Measurements from ENCODE around the gene ARL3. TPM values are rescaled to one million over a fixed set of nuclear protein-coding genes. Genes with fewer than 3 reads are reported as not detected.

The ARL3 gene
- polyA plus RNA-seq, 1 experiment = 8.1 TPM

DNA sequence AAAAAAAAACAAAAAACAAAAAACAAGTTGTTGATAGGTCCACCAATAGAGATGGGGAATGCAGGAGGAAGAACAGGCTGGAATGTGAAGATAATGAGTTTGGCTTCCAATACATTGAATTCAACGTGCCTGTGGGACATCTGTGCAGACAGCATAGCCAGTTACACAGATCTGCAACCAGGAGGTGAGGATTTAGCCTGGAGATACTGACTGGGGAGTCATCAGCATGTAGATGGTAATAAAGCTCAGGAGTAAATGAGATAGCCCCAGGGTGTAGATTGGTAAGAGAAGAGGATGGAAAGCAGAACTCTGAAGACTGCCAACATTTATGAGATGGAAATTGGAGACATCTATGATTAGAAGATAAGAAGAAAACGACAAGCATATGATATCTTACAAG is 74.7 kb downstream of the ARL3 start:
- POLR2A ChIA-PET = no interaction called here

DNA sequence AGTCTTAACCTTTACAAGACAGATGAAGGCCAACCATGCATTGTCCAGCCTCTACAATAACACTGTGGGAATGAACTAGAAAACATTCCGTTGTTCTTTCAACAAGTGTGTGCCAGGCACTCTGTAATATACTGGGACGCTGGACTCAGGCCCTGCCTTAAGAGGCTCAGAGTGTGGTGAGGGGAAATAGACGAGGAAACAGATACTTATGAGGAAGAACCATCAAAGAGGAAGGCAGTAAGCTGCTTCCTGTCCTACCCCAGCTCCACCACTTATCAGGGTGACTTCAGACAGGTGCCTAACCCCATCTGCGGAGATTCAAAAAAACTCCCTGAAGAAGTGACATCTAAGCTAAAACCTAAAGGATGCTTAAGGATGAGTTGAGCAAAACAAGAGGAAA is 78.8 kb downstream of the ARL3 start:
- DNase-seq (ENCODE audit: low read depth) = no peak
- ChIA-PET CTCF (interaction anchor here (1.0 kb wide), 1 partner anchor 52 kb away, joined by 3 read pairs; no protein-coding TSS in a partner anchor), POLR2A (no interaction called here)
- Histone ChIP-seq H3K36me3 (ENCODE audit: control insufficient read depth, insufficient read depth, low read length) (peaks cover 2% of the 10 kb centered on the region; the same call in 1 of the 2 replicates), H3K4me3 (ENCODE audit: low read depth, low read length) (no peak overlapping the region), H3K27me3 (ENCODE audit: control insufficient read depth, insufficient read depth, low read length) (no peaks in the 10 kb centered on the region)
- TF ChIP-seq, protein P1, sequence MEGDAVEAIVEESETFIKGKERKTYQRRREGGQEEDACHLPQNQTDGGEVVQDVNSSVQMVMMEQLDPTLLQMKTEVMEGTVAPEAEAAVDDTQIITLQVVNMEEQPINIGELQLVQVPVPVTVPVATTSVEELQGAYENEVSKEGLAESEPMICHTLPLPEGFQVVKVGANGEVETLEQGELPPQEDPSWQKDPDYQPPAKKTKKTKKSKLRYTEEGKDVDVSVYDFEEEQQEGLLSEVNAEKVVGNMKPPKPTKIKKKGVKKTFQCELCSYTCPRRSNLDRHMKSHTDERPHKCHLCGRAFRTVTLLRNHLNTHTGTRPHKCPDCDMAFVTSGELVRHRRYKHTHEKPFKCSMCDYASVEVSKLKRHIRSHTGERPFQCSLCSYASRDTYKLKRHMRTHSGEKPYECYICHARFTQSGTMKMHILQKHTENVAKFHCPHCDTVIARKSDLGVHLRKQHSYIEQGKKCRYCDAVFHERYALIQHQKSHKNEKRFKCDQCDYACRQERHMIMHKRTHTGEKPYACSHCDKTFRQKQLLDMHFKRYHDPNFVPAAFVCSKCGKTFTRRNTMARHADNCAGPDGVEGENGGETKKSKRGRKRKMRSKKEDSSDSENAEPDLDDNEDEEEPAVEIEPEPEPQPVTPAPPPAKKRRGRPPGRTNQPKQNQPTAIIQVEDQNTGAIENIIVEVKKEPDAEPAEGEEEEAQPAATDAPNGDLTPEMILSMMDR (IDR thresholded peaks at IDR 0.05; ENCODE audit: insufficient read depth, low read depth, low read length) = no peak

More for the DNA sequence above, 74.7 kb downstream of the ARL3 start:
- DNase-seq (ENCODE audit: low read depth) = no peak
- CTCF ChIA-PET = interaction anchor here (1.0 kb wide), 1 partner anchor 115 kb away, joined by 3 read pairs; no protein-coding TSS in a partner anchor
- TF ChIP-seq, protein P1 (IDR thresholded peaks at IDR 0.05; ENCODE audit: insufficient read depth, low read depth, low read length) = no peak
- Histone ChIP-seq H3K36me3 (ENCODE audit: control insufficient read depth, insufficient read depth, low read length) (no peaks in the 10 kb centered on the region), H3K4me3 (ENCODE audit: low read depth, low read length) (no peak overlapping the region), H3K27me3 (ENCODE audit: control insufficient read depth, insufficient read depth, low read length) (no peaks in the 10 kb centered on the region)

DNA sequence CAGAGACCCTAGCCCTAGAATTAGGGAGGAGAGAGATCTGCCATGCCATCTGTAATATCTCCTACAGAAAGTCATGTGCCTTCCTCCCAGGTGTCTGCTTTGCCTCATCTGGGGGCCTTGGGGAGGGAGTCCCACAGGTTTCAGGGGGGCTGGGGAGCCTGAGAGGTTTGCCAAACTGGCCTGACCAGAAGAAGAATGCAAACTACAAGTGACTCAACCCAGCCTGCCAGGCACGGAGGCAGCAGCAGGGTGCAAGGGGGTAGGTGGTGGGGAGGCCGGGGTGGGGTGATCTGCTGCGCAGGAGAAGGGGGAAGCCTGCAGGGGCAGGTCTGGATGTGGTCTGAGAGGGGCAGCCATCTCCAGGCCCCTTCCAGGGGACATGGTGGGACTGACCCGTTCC is 79.5 kb downstream of the ARL3 start:
- POLR2A ChIA-PET = no interaction called here

DNA sequence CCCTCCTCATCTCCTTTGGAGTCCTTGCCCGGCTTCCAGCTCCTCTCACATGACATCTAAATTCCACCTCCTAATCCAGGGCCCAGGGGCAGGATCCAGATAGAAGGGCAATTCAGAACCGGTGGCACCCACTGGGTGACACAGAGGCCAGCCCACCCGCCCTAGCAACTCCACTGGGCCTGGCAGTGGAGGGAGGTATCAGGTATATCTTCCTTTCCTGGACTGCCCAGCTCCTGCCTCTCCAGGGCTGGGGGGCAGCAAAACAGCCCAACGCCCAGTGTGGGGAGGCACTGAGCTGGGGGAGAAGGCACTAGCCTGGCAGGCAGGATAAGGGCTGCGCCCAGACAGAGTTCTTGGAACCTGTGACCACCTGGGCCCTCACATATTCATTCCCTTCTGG is 80.3 kb downstream of the ARL3 start:
- TF ChIP-seq, protein P1 (IDR thresholded peaks at IDR 0.05; ENCODE audit: insufficient read depth, low read depth, low read length) = no peak
- CTCF ChIA-PET = interaction anchor here (1.0 kb wide), 1 partner anchor 8 kb away, joined by 3 read pairs; no protein-coding TSS in a partner anchor
- Histone ChIP-seq H3K4me3 (ENCODE audit: low read depth, low read length) (no peak overlapping the region), H3K27me3 (ENCODE audit: control insufficient read depth, insufficient read depth, low read length) (no peaks in the 10 kb centered on the region), H3K36me3 (ENCODE audit: control insufficient read depth, insufficient read depth, low read length) (peaks cover 4% of the 10 kb centered on the region; the same call in 1 of the 2 replicates)
- no peak for DNase-seq (ENCODE audit: low read depth)
- POLR2A ChIA-PET = no interaction called here

More for the DNA sequence above, 79.5 kb downstream of the ARL3 start:
- H3K27me3 ChIP-seq (ENCODE audit: control insufficient read depth, insufficient read depth, low read length) = no peaks in the 10 kb centered on the region
- H3K4me3 ChIP-seq (ENCODE audit: low read depth, low read length) = no peak overlapping the region
- CTCF ChIA-PET = interaction anchor here (1.0 kb wide), 1 partner anchor 51 kb away, joined by 3 read pairs; no protein-coding TSS in a partner anchor
- no peak for DNase-seq (ENCODE audit: low read depth)
- TF ChIP-seq, protein P1 (IDR thresholded peaks at IDR 0.05; ENCODE audit: insufficient read depth, low read depth, low read length) = no peak
- H3K36me3 ChIP-seq (ENCODE audit: control insufficient read depth, insufficient read depth, low read length) = peaks cover 4% of the 10 kb centered on the region; the same call in 1 of the 2 replicates

DNA sequence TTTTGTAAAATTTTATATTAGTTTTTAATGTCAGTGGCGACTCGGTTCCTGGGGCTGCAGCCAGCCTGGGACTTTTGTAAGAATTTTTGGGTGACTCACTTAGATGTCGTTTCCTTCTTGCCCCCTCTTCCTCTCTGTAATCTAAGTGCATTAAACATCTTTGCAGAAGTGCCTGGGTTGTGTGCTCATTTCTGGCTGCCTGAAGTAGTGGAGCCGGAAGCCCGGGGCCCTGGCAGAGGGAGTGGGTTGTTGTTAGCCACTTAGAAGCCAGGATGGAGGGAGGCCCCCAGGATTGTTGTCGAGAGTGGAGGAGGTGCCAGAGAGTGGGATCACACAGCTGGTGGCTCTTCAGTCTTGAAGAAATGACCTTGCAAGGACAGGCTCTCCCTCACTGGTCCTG is 80.9 kb downstream of the ARL3 start:
- TF ChIP-seq, protein P1 (IDR thresholded peaks at IDR 0.05; ENCODE audit: insufficient read depth, low read depth, low read length) = no peak
- Histone ChIP-seq H3K4me3 (ENCODE audit: low read depth, low read length) (no peak overlapping the region), H3K27me3 (ENCODE audit: control insufficient read depth, insufficient read depth, low read length) (no peaks in the 10 kb centered on the region), H3K36me3 (ENCODE audit: control insufficient read depth, insufficient read depth, low read length) (peaks cover 4% of the 10 kb centered on the region; the same call in 1 of the 2 replicates)
- DNase-seq (ENCODE audit: low read depth) = no peak
- ChIA-PET POLR2A (no interaction called here), CTCF (interaction anchor here (1.0 to 1.4 kb wide), 3 partner anchors 9 to 129 kb away, joined by 3 to 5 read pairs (median 4); no protein-coding TSS in a partner anchor)

All from BJ (cell line).